ENCODE measurements around the gene MATN4. TPM values are rescaled to one million over a fixed set of nuclear protein-coding genes. Genes with fewer than 3 reads are reported as not detected.

The MATN4 gene
- total and polyA plus RNA-seq, 7 donors, result not detected

DNA sequence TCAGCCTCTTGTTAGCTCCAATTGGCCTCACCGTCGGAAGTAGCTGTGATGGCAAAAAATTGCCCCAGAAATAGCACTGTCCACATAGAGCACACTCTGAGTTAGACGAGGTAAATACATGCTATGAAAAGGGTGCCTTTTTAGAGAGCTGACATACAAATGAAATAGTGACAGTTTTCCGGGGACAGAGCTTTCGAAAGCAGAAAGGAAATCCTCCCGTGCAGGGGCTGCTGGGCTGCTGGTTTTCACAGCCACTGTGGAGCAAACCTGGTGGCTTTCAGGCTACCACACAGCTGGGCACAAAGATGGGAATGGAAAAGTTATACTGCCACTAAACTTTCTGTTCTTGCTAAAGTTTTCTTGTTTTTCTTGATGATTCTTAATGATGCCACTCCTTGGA, 62.0 kb downstream of the MATN4 start:
- H3K4me1 ChIP-seq, result no peaks in the 10 kb centered on the region
- no peak for DNase-seq
- ATAC-seq, result no peak
- H3K27ac ChIP-seq, result no peak overlapping the region
- H3K4me3 ChIP-seq, result no peak overlapping the region
- WGBS, 3 donors, result 37 to 43% (median 42%) methylated on average over 6 of the region's 6 CpGs
- no peak for TF ChIP-seq CTCF (IDR thresholded peaks at IDR 0.05)
- H3K9me3 ChIP-seq, result no peaks in the 10 kb centered on the region
- no peaks in the 10 kb centered on the region for H3K36me3 ChIP-seq (ENCODE audit: insufficient read depth in 1 of 2, low read depth in 1 of 2)
- intact Hi-C loops (cut with DNase I), result no loop called here
- H3K27me3 ChIP-seq (ENCODE audit: insufficient read depth in 3 of 3, low read length in 2 of 3), result peaks cover 0 to 33% (median 4%) of the 10 kb centered on the region in 3 donors

Other genes with a start within 250 kb of the MATN4 start
- gene KCNS1, start 207.2 kb downstream of the MATN4 start, total RNA-seq, result not detected
- gene KCNS1, start 207.2 kb downstream of the MATN4 start, polyA plus RNA-seq, result under 1 TPM in 1 of 3 donors, not detected in 2; under 0.01 TPM
- not detected for gene WFDC5, start 193.1 kb downstream of the MATN4 start, total RNA-seq
- not detected for gene WFDC5, start 193.1 kb downstream of the MATN4 start, polyA plus RNA-seq
- not detected for gene WFDC12, start 183.8 kb downstream of the MATN4 start, total RNA-seq
- gene WFDC12, start 183.8 kb downstream of the MATN4 start, polyA plus RNA-seq, result not detected
- gene PI3, start 133.4 kb downstream of the MATN4 start, total RNA-seq, result under 1 TPM in 2 of 4 donors, not detected in 2; 0.40 to 0.54 TPM
- gene PI3, start 133.4 kb downstream of the MATN4 start, polyA plus RNA-seq, result under 1 TPM; 0.18 to 0.38 (median 0.18) TPM
- gene SEMG1, start 101.3 kb downstream of the MATN4 start, total RNA-seq, result not detected
- gene SEMG1, start 101.3 kb downstream of the MATN4 start, polyA plus RNA-seq, result not detected
- not detected for gene SEMG2, start 86.9 kb downstream of the MATN4 start, total RNA-seq
- not detected for gene SEMG2, start 86.9 kb downstream of the MATN4 start, polyA plus RNA-seq
- gene SLPI, start 53.7 kb downstream of the MATN4 start, total RNA-seq, result 100 to 1,000 TPM in 2 of 4 donors, 10 to 100 TPM in 1, 1 to 10 TPM in 1; 5.7 to 723 (median 123) TPM
- gene SLPI, start 53.7 kb downstream of the MATN4 start, polyA plus RNA-seq, result 100 to 1,000 TPM in 2 of 3 donors, 10 to 100 TPM in 1; 17.5 to 295 (median 251) TPM
- under 1 TPM in 1 of 4 donors, not detected in 3; 0.22 TPM for gene RBPJL, start 1.5 kb downstream of the MATN4 start, total RNA-seq
- under 1 TPM in 2 of 3 donors, not detected in 1; 0.04 TPM for gene RBPJL, start 1.5 kb downstream of the MATN4 start, polyA plus RNA-seq
- 100 to 1,000 TPM in 2 of 4 donors, 10 to 100 TPM in 2; 32.2 to 283 (median 161) TPM for gene SDC4, start 40.1 kb upstream of the MATN4 start, total RNA-seq
- 100 to 1,000 TPM in 1 of 3 donors, 10 to 100 TPM in 2; 41.6 to 323 (median 63.9) TPM for gene SDC4, start 40.1 kb upstream of the MATN4 start, polyA plus RNA-seq
- gene SYS1, start 54.9 kb upstream of the MATN4 start, total RNA-seq, result 10 to 100 TPM; 17.1 to 29.6 (median 22.9) TPM
- gene SYS1, start 54.9 kb upstream of the MATN4 start, polyA plus RNA-seq, result 10 to 100 TPM; 40.9 to 73.3 (median 58.1) TPM
- under 1 TPM in 2 of 4 donors, not detected in 2; 0.38 to 0.69 TPM for gene TP53TG5, start 70.0 kb upstream of the MATN4 start, total RNA-seq
- gene TP53TG5, start 70.0 kb upstream of the MATN4 start, polyA plus RNA-seq, result 1 to 10 TPM in 1 of 3 donors, under 1 TPM in 2; 0.12 to 1.0 (median 0.16) TPM
- gene DBNDD2, start 100.0 kb upstream of the MATN4 start, total RNA-seq, result 100 to 1,000 TPM; 108 to 180 (median 163) TPM
- 100 to 1,000 TPM; 151 to 230 (median 162) TPM for gene DBNDD2, start 100.0 kb upstream of the MATN4 start, polyA plus RNA-seq
- 10 to 100 TPM; 48.0 to 74.9 (median 57.1) TPM for gene PIGT, start 107.8 kb upstream of the MATN4 start, total RNA-seq
- gene PIGT, start 107.8 kb upstream of the MATN4 start, polyA plus RNA-seq, result 100 to 1,000 TPM in 1 of 3 donors, 10 to 100 TPM in 2; 57.3 to 113 (median 94.7) TPM
- under 1 TPM in 2 of 4 donors, not detected in 2; 0.44 to 0.74 TPM for gene WFDC2, start 161.5 kb upstream of the MATN4 start, total RNA-seq
- gene WFDC2, start 161.5 kb upstream of the MATN4 start, polyA plus RNA-seq, result under 1 TPM in 2 of 3 donors, not detected in 1; 0.22 to 0.31 TPM
- gene SPINT3, start 207.3 kb upstream of the MATN4 start, total RNA-seq, result not detected
- gene SPINT3, start 207.3 kb upstream of the MATN4 start, polyA plus RNA-seq, result not detected
- not detected for gene WFDC6, start 231.2 kb upstream of the MATN4 start, total RNA-seq
- gene WFDC6, start 231.2 kb upstream of the MATN4 start, polyA plus RNA-seq, result not detected
- not detected for gene EPPIN, start 239.1 kb upstream of the MATN4 start, total RNA-seq
- gene EPPIN, start 239.1 kb upstream of the MATN4 start, polyA plus RNA-seq, result not detected